IMR-90 (cell line): ENCODE data around the gene FTO. TPM values are rescaled to one million over a fixed set of nuclear protein-coding genes. Genes with fewer than 3 reads are reported as not detected.

Experiments
- ATAC-seq: fragments of 200-7000 bp; cut with Tn5 transposase; 2 replicates; pipeline ENCODE4 v1.9.1; 2020; ENCODE audit warnings: low read depth, mild to moderate bottlenecking, moderate library complexity
- BruUV-seq: library from RNA; stranded (reverse); fragments of 400-500 nt; replicated peaks from 2 replicates; lab custom pipeline; 2021; lab: Mats Ljungman, UMichigan
- CTCF ChIA-PET: fragments of 300-600 bp; formaldehyde crosslinking; extraction: SDS; loops from one replicate; lab custom pipeline; 2021; ENCODE audit warnings: antibody characterized with exemption; lab: Yijun Ruan, JAX
- POLR2A ChIA-PET: fragments of 300-600 bp; sonication (Branson Sonifier 250); formaldehyde crosslinking; loops from one replicate; lab custom pipeline; 2022; ENCODE audit warnings: antibody characterized with exemption; ENCODE audit not compliant: unreplicated experiment; lab: Charles Lee
- DNase-seq: peaks from one replicate; pipeline ENCODE4 v3.0.0; 2013
- H2AFZ ChIP-seq: replicated peaks from 2 replicates; pipeline ENCODE3; 2013; ENCODE audit warnings: low read length, mild to moderate bottlenecking; ENCODE audit not compliant: poor library complexity
- H2AK5ac ChIP-seq: 2 replicates; pipeline ENCODE4 v1.6.1; 2013; ENCODE audit warnings: low read depth, low read length, inconsistent platforms
- H2AK9ac ChIP-seq: replicated peaks from 2 replicates; pipeline ENCODE3; 2013; ENCODE audit warnings: mild to moderate bottlenecking, low read depth, low read length, moderate library complexity; ENCODE audit not compliant: poor library complexity
- H2BK120ac ChIP-seq: 2 replicates; pipeline ENCODE4 v1.6.1; 2013; ENCODE audit warnings: low read depth, low read length, inconsistent platforms
- H2BK15ac ChIP-seq: 3 replicates; pipeline ENCODE4 v1.6.1; 2013; ENCODE audit warnings: low read depth, low read length, inconsistent platforms
- H2BK20ac ChIP-seq: 2 replicates; pipeline ENCODE4 v1.6.1; 2013; ENCODE audit warnings: low read depth, mild to moderate bottlenecking, inconsistent platforms, low read length, moderate library complexity
- H2BK5ac ChIP-seq: 2 replicates; pipeline ENCODE4 v1.6.1; 2013; ENCODE audit warnings: mild to moderate bottlenecking, low read depth, low read length, inconsistent platforms; ENCODE audit not compliant: poor library complexity, severe bottlenecking
- H3K14ac ChIP-seq: replicated peaks from 2 replicates; pipeline ENCODE4 v1.6.1; 2013; ENCODE audit warnings: low read depth, low read length, inconsistent platforms
- H3K18ac ChIP-seq: 2 replicates; pipeline ENCODE4 v1.6.1; 2013; ENCODE audit warnings: low read depth, low read length, control low read depth
- H3K23ac ChIP-seq: 2 replicates; pipeline ENCODE4 v1.6.1; 2013; ENCODE audit warnings: low read depth, low read length, inconsistent platforms
- H3K27ac ChIP-seq: 2 replicates; pipeline ENCODE4 v1.5.1; 2013; ENCODE audit warnings: mild to moderate bottlenecking, control low read depth, low read length; ENCODE audit not compliant: insufficient read depth
- H3K27me3 ChIP-seq: 2 replicates; pipeline ENCODE4 v1.6.1; 2013; ENCODE audit warnings: low read length; ENCODE audit not compliant: control insufficient read depth, insufficient read depth
- H3K36me3 ChIP-seq: 2 replicates; pipeline ENCODE4 v1.6.1; 2013; ENCODE audit warnings: low read length, mixed read lengths; ENCODE audit not compliant: control insufficient read depth, insufficient read depth
- H3K4ac ChIP-seq: 2 replicates; pipeline ENCODE4 v1.6.1; 2013; ENCODE audit warnings: low read depth, low read length, inconsistent platforms
- H3K4me1 ChIP-seq: 2 replicates; pipeline ENCODE4 v1.6.1; 2013; ENCODE audit warnings: low read length, mixed read lengths; ENCODE audit not compliant: control insufficient read depth, insufficient read depth
- H3K4me2 ChIP-seq: 2 replicates; pipeline ENCODE4 v1.6.1; 2013; ENCODE audit warnings: low read depth, mild to moderate bottlenecking, control low read depth, low read length, moderate library complexity
- H3K4me3 ChIP-seq: 2 replicates; pipeline ENCODE4 v1.5.1; 2013; ENCODE audit warnings: low read depth, mild to moderate bottlenecking, control low read depth, low read length, moderate library complexity; ENCODE audit not compliant: insufficient read depth
- H3K56ac ChIP-seq: 2 replicates; pipeline ENCODE4 v1.6.1; 2013; ENCODE audit warnings: low read length, inconsistent platforms; ENCODE audit not compliant: insufficient read depth; ENCODE audit errors: extremely low read depth
- H3K79me1 ChIP-seq, 2 experiments: 2 replicates each; pipeline ENCODE4 v1.6.1; 2013; ENCODE audit warnings: low read length in 2 of 2, inconsistent platforms in 1 of 2, low read depth in 1 of 2
- H3K9ac ChIP-seq: 2 replicates; pipeline ENCODE4 v1.6.1; 2013; ENCODE audit warnings: low read depth, low read length, control low read depth
- H3K9me1 ChIP-seq: 2 replicates; pipeline ENCODE4 v1.6.1; 2013; ENCODE audit warnings: low read length, inconsistent platforms; ENCODE audit not compliant: insufficient read depth
- H3K9me3 ChIP-seq: 2 replicates; pipeline ENCODE4 v1.6.1; 2013; ENCODE audit warnings: low read length; ENCODE audit not compliant: control insufficient read depth, insufficient read depth
- H4K20me1 ChIP-seq: 2 replicates; pipeline ENCODE4 v1.6.1; 2013; ENCODE audit warnings: low read length, inconsistent platforms; ENCODE audit not compliant: insufficient read depth
- H4K5ac ChIP-seq: 2 replicates; pipeline ENCODE4 v1.6.1; 2013; ENCODE audit warnings: mild to moderate bottlenecking, low read depth, low read length, control low read depth
- H4K8ac ChIP-seq, 2 experiments: 2 replicates each; pipeline ENCODE4 v1.6.1; 2013; ENCODE audit warnings: low read depth in 2 of 2, low read length in 2 of 2, control low read depth in 1 of 2, inconsistent platforms in 1 of 2
- H4K91ac ChIP-seq: 2 replicates; pipeline ENCODE4 v1.6.1; 2013; ENCODE audit warnings: low read depth, low read length, inconsistent platforms; ENCODE audit not compliant: insufficient read depth
- BHLHE40 ChIP-seq: fragments of 150-350 bp; IDR thresholded peaks from 2 replicates; pipeline ENCODE4 v1.6.1; 2016; ENCODE audit warnings: mild to moderate bottlenecking, low read depth, low read length
- CEBPB ChIP-seq: IDR thresholded peaks from 2 replicates; pipeline ENCODE4 v1.6.1; 2012; ENCODE audit warnings: low read depth, low read length, improper control_type of control experiment
- CHD1 ChIP-seq: IDR thresholded peaks from 2 replicates; pipeline ENCODE4 v1.6.1; 2012; ENCODE audit warnings: low read depth, low read length, improper control_type of control experiment
- FOS ChIP-seq: fragments of 150-350 bp; IDR thresholded peaks from 2 replicates; pipeline ENCODE4 v1.6.1; 2016; ENCODE audit warnings: low read depth, low read length
- MAFK ChIP-seq: IDR thresholded peaks from 2 replicates; pipeline ENCODE4 v1.6.1; 2012; ENCODE audit warnings: low read depth, low read length, improper control_type of control experiment
- MAZ ChIP-seq: IDR thresholded peaks from 2 replicates; pipeline ENCODE4 v1.6.1; 2012; ENCODE audit warnings: low read depth, mild to moderate bottlenecking, low read length, improper control_type of control experiment, moderate library complexity, borderline replicate concordance
- MXI1 ChIP-seq: IDR thresholded peaks from 2 replicates; pipeline ENCODE4 v1.6.1; 2012; ENCODE audit warnings: low read depth, mild to moderate bottlenecking, low read length, moderate library complexity, borderline replicate concordance
- NFE2L2 ChIP-seq: fragments of 150-350 bp; IDR thresholded peaks from 2 replicates; pipeline ENCODE4 v1.6.1; 2016; ENCODE audit warnings: low read depth, mild to moderate bottlenecking, low read length
- POLR2A ChIP-seq: IDR thresholded peaks from 2 replicates; pipeline ENCODE4 v1.6.1; 2012; ENCODE audit warnings: mild to moderate bottlenecking, low read depth, low read length
- RAD21 ChIP-seq: IDR thresholded peaks from 2 replicates; pipeline ENCODE4 v1.6.1; 2012; ENCODE audit warnings: low read length, improper control_type of control experiment
- RCOR1 ChIP-seq: IDR thresholded peaks from 2 replicates; pipeline ENCODE4 v1.6.1; 2012; ENCODE audit warnings: mild to moderate bottlenecking, low read length, improper control_type of control experiment; ENCODE audit not compliant: insufficient replicate concordance
- RFX5 ChIP-seq: IDR thresholded peaks from 2 replicates; pipeline ENCODE4 v1.8.0; 2012; ENCODE audit warnings: low read depth, mild to moderate bottlenecking, low read length, moderate library complexity
- SMC3 ChIP-seq: fragments of 150-350 bp; IDR thresholded peaks from 2 replicates; pipeline ENCODE4 v1.6.1; 2016; ENCODE audit warnings: low read depth, mild to moderate bottlenecking, antibody characterized with exemption, low read length, moderate library complexity
- USF2 ChIP-seq: fragments of 150-350 bp; IDR thresholded peaks from 2 replicates; pipeline ENCODE4 v1.6.1; 2017; ENCODE audit warnings: mild to moderate bottlenecking, antibody characterized with exemption, low read length, low read depth
- WGBS, 2 experiments: methylation state at CpG; one replicate each; pipeline versions ENCODE4 v1.1.5 to v1.1.7; 2013; ENCODE audit warnings: missing lambda C conversion rate in 2 of 2; ENCODE audit not compliant: insufficient read length in 1 of 2; ENCODE audit errors: extremely low coverage in 2 of 2; 5-methylcytosine and 5-hydroxymethylcytosine counted together
- dilution Hi-C: fragments of 300-500 bp; cut with HindIII; formaldehyde crosslinking; loops from one replicate; pipeline ENCODE4 v1.14.3; 2018; ENCODE audit warnings: low sequenced_read_pairs; ENCODE audit not compliant: unreplicated experiment
- in situ Hi-C: fragments of 300-500 bp; cut with MboI; formaldehyde crosslinking; loops from 3 replicates; pipeline ENCODE4 v1.14.3; 2019; ENCODE audit warnings: low sequenced_read_pairs, inconsistent platforms, mixed read lengths
- intact Hi-C: fragments of 100-400 bp; cut with micrococcal nuclease; formaldehyde crosslinking; loops from 2 replicates; pipeline ENCODE4 v1.10.0; 2022
- polyA plus RNA-seq, 3 experiments: library from polyadenylated mRNA; depleted of rRNA; stranded (reverse); fragments of >200 nt; gene quantifications; 2 replicates each; pipeline ENCODE4 v1.2.3, GENCODE V29; 2012; ENCODE audit warnings: low replicate concordance in 1 of 3
- total RNA-seq: library from RNA; depleted of rRNA; stranded (reverse); fragments of >200 nt; gene quantifications from 2 replicates; pipeline ENCODE4 v1.2.3, GENCODE V29; 2012
- TF ChIP-seq, protein P1 (sequence below): fragments of 150-350 bp; IDR thresholded peaks from 2 replicates; pipeline ENCODE4 v1.6.1; 2016; ENCODE audit warnings: low read depth, mild to moderate bottlenecking, low read length, moderate library complexity, borderline replicate concordance
- TF ChIP-seq, protein P2 (sequence below): conservative IDR thresholded peaks from 2 replicates; pipeline ENCODE4 v1.5.1; 2012; ENCODE audit warnings: mild to moderate bottlenecking, low read depth, low read length, improper control_type of control experiment

The FTO gene
- total and polyA plus RNA-seq, 2 of the 4 experiments (the other 2 are of a cell fraction), result 70.3 to 132 TPM

- in situ Hi-C loops (no loop called here), intact Hi-C loops (loop anchor here (5.0 kb wide), 1 partner anchor 37 kb away; no protein-coding TSS in a partner anchor), dilution Hi-C loops (no loop called here)
- H3K4me2 ChIP-seq, result no peak overlapping the region
- H4K8ac ChIP-seq, result no peak overlapping the region
- no peak overlapping the region for H3K9ac ChIP-seq
- ChIA-PET POLR2A (no interaction called here), CTCF (no interaction called here)
- H3K56ac ChIP-seq, result no peak overlapping the region
- H3K23ac ChIP-seq, result no peak overlapping the region
- H4K20me1 ChIP-seq, result no peaks in the 10 kb centered on the region; the same call in 1 of the 2 replicates
- no peak overlapping the region for H3K18ac ChIP-seq
- H2BK5ac ChIP-seq, result no peak overlapping the region
- BruUV-seq, result no TSS peak
- TF ChIP-seq CEBPB (no peak), MAZ (no peak), MAFK (no peak), USF2 (no peak), FOS (no peak), SMC3 (no peak), CHD1 (no peak), BHLHE40 (no peak), NFE2L2 (no peak), RCOR1 (no peak), MXI1 (no peak), POLR2A (no peak), RAD21 (no peak), RFX5 (no peak)
- TF ChIP-seq, protein P1, sequence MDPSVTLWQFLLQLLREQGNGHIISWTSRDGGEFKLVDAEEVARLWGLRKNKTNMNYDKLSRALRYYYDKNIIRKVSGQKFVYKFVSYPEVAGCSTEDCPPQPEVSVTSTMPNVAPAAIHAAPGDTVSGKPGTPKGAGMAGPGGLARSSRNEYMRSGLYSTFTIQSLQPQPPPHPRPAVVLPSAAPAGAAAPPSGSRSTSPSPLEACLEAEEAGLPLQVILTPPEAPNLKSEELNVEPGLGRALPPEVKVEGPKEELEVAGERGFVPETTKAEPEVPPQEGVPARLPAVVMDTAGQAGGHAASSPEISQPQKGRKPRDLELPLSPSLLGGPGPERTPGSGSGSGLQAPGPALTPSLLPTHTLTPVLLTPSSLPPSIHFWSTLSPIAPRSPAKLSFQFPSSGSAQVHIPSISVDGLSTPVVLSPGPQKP, result no peak
- TF ChIP-seq, protein P2, sequence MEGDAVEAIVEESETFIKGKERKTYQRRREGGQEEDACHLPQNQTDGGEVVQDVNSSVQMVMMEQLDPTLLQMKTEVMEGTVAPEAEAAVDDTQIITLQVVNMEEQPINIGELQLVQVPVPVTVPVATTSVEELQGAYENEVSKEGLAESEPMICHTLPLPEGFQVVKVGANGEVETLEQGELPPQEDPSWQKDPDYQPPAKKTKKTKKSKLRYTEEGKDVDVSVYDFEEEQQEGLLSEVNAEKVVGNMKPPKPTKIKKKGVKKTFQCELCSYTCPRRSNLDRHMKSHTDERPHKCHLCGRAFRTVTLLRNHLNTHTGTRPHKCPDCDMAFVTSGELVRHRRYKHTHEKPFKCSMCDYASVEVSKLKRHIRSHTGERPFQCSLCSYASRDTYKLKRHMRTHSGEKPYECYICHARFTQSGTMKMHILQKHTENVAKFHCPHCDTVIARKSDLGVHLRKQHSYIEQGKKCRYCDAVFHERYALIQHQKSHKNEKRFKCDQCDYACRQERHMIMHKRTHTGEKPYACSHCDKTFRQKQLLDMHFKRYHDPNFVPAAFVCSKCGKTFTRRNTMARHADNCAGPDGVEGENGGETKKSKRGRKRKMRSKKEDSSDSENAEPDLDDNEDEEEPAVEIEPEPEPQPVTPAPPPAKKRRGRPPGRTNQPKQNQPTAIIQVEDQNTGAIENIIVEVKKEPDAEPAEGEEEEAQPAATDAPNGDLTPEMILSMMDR, result no peak
- no peak overlapping the region for H4K91ac ChIP-seq
- peaks cover 12% of the 10 kb centered on the region in 2 experiments; a peak in 3 of 4 replicates for H3K79me1 ChIP-seq
- no peak overlapping the region for H3K27ac ChIP-seq
- ATAC-seq, result no peak
- H3K27me3 ChIP-seq, result no peaks in the 10 kb centered on the region
- no peak overlapping the region for H2AK5ac ChIP-seq
- no peak overlapping the region for H2BK15ac ChIP-seq
- no peak overlapping the region for H2AK9ac ChIP-seq
- no peak overlapping the region for H2BK120ac ChIP-seq
- peaks cover 3% of the 10 kb centered on the region; the same call in 1 of the 2 replicates for H3K9me1 ChIP-seq
- no peak overlapping the region for H4K5ac ChIP-seq
- H3K4me3 ChIP-seq, result no peak overlapping the region
- H3K9me3 ChIP-seq, result no peaks in the 10 kb centered on the region
- no peak overlapping the region for H2AFZ ChIP-seq
- DNase-seq, result no peak
- 50% methylated on average over 1 of the region's 4 CpGs; no CpG with 5 or more reads in 1 of the 2 experiments for WGBS, 2 experiments
- no peak overlapping the region for H3K14ac ChIP-seq
- H3K4ac ChIP-seq, result no peak overlapping the region
- no peak overlapping the region for H2BK20ac ChIP-seq
- H3K4me1 ChIP-seq, result peaks cover 9% of the 10 kb centered on the region
- no peaks in the 10 kb centered on the region; the same call in 1 of the 2 replicates for H3K36me3 ChIP-seq
Measured at GRCh38 chr16:53840456-53840855, 136.5 kb downstream of the FTO start.
